GM19395 (cell line): Measurements from ENCODE around the gene MAB21L3.

Experiments used
- ATAC-seq: cut with Tn5 transposase; IDR thresholded peaks from one replicate; pipeline ENCODE4 v1.9.1; 2021; ENCODE audit warnings: mild to moderate bottlenecking, moderate library complexity; ENCODE audit not compliant: unreplicated experiment

Gene MAB21L3

DNA sequence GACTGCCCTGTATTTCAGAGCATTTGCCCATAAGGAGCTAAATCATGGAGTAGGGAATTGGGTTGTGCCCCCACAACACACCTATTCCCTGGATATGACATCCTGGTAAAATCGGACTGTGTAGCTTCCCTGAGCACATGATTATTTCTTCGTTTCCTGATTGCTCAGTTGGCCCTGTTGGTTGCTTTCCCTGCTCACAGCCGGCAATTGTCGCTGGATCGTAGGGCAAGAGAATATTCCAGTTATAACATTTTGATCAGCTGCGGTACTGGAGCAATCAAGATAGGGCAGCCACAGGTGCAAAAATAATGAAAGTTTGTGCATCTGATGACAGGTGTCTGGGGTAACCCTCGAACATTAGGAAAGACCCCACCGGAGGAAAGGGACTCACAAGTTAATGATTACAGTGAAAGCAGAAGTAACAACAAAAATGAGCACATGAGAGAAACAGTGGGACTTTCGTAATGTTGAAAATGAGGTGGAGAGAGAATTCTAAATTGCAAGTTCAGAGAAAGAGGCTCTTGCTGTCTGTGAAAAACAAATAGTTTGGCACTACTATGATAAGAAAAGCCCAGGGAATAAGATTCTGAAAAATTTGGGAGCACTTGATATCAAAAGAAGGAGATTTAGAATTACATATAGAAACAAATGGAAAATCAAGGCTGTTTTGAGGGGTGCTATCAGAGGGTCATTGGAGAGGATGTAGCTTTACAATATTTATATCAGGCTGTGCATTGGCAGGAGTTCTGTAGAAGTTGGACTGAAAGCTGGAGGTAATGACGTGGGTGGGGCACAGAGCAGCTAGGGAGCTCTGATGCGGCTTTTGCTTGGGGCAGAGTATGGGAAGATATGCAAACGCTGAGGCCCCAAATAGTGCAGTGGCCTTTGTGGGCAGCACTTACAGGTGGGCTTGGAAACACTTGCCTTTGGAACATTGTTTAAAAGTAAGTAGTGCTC, at the start of gene MAB21L3:
Gene MAB21L3 (plus strand): TSS at position 833 of the 957 bp plus-strand sequence. CDS start 1,217 bp downstream, outside the sequence.
- peak; percentile 68 for ATAC-seq

DNA sequence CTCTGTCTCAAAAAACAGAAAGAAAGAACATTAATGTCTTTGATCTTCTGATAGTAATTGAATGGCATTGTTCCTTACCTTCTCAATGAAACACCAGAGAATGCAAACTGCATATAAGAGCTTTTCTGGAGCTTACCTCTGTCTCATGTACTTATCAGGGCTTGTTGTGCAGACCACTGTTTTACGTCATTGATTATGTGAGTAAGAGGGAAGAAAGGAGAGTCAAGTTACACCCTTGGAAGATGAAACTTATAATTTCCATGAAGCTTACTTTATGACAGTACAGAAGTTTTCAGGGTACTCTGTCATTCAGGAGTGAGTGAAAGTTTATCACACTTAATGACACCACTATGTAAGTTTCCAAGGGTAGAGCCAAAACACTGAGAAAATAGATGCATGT, 49.0 kb upstream of the MAB21L3 start:
- ATAC-seq, result no peak

DNA sequence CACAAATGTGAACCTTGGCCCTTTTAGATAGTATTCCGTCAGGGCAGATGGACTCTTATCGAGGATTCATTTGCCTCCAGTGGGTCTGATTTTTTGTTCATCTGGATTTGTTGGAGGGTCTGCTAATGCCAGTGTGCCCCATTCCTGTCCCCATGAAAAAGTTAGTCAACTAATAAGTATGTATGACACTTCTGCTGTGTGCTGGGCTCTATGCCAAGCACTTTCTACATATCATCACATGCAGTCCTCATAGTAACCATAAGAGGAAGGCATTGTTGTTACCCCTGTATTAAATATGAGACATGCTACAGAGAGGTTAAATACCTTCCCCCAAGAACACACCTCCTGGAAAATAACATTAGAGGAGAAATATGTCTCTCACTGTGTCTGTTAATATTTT, 46.6 kb upstream of the MAB21L3 start:
- ATAC-seq, result no peak

DNA sequence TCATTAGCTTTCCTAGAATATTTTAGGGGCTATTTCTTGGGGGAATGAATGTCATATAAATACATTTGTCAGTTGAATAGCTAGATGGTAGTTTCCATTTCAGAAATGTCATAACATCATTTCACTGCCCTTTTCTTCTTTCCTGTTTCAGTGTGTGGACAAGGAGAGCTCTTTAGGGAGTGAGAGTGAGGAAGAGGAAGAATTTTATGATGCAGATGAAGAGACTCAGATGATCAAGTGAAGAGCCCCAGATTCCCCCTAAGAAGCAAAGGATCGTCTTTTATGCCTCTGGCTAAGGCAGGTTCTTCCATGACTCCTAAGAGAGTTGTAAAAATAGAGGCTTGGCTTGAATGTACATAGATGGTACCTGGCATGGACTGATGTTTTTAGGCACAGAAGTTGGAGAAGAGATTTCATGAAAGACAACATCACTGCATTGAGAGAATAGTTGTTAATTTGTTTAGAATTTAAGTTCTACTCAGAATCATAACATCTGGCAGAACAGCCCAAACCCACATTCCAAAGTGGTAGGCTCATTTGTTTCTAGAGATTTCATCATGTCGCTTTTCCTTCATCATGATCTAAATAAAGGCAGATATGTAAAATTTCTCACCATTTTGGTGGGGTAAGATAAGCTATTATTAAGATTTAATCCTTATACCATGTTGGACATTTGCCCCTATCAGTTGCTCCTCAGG, 44.2 kb upstream of the MAB21L3 start:
- no peak for ATAC-seq

DNA sequence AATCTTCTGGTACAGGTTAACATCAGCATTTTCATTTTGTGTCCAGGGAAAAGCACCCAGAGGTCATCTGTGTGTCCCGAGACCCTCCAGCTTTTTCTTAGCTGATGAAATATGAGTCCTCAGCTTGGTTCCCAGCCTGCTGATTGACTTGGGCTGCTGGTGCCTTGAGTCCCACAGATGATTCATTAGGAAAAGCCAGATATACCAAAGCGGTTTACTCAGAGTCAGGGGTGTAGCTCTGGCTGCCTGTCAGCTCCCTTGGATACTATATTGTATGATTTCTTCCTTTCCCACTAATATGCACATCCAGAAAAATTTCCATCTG, 43.7 kb upstream of the MAB21L3 start:
- ATAC-seq, result no peak

DNA sequence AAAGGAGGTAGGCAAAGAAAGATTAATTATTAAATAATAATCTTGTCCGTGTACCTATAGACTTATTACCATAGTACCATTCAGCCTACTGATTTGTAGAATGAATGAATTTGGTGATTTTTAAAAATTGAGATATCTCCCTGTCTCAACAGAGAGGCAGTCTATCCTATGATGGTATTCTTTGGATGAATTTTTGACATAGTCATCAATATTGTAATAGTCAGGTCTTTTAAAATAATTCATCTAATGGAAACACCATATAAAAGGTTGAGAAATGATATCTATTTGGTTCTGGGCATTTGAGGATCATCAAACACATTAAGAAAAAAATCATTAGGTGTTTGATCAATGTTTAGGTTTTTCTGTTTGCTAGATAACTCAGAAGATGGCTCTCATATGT, 35.6 kb upstream of the MAB21L3 start:
- ATAC-seq, result no peak

DNA sequence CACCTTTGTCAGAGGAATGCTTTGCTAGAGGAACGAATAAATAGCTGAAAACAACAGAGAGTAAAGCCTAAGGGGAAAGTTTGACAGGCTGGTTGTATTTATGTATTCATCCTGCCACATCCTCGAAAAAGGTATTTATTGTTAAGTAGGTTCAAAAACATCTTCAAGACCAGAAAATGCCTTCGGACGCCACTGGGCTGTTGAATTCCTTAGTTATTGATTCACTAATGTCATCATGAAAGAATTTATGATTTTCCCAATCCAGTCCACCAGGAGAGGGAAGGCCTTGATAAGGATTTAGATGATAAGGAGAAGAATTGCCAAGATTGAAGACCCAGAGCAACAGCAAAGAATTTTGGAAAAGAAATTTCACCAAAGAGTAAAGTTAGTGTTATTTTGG, 35.2 kb upstream of the MAB21L3 start:
- no peak for ATAC-seq

DNA sequence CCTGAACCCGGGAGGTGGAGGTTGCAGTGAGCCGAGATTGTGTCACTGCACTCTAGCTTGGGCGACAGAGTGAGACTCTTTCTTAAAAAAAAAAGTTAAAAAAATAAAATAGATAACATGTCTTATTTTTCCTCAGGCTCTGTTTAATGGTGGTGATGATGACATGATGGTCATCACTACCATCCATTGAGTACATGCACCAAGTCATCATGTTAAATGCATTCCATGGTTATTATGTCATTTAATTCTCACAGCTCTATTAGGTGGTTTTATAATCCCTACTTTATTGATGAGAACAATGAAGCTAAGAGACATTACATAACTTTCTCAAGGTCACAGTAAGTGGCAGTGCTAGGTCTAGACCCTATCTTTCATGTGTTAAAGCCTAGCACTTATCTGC, 34.4 kb upstream of the MAB21L3 start:
- ATAC-seq, result no peak

DNA sequence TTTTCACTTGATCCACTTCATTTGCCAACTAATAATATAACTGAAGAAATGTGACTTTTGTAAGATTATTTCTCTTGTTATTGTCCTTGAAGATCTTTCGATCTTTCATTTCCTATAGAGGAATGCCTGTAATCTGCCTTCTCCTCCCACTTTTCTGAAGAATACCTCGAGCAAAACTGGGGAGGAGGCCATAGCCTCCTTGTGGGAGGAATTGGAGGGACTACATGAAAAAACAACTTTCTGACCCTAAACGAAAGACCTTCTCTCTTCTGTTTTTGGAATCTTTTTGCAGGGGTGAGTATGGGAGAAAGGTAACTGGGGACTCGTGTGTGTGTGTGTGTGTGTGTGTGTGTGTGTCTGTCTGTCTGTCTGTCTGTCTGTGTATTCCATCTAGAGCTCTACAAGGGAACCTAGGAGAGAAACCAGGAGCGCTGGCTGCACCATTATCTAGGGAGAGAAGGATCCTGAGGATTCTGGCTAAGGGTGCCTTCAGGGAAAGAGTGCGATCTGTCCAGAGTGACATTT, 32.4 kb upstream of the MAB21L3 start:
- no peak for ATAC-seq

DNA sequence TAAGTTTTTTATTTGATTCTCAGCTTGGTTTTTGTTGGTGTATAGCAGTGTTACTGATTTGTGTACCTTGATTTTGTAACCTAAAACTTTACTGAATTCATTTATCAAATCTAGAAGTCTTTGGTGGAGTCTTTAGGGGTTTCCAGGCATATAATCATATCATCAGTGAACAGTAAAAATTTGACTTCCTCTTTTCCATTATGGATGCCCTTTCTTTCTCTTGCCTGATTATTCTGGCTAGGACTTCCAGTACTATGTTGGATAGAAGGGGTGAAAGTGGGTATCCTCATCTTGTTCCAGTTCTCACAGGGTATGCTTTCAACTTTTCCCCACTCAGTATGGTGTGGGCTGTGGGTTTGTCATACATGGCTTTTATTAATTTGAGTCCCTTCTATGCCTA, 23.6 kb upstream of the MAB21L3 start:
- no peak for ATAC-seq

DNA sequence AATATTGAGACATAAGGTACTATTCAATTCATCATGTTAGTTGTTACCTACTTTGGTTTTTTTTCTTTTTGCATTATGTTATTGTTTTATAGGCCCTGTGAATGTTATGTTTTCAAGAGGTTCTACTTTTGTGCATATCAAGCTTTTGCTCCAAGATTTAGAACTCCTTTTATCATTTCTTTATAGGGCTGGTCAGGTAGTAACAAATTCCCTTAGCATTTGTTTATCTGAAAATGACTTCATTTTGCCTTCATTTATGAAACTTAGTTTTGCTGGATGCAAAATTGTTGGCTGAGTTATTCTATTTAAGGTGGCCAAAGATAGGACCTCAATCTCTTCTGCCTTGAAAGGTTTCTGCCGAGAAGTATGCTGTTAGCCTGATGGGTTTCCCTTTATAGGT, 21.3 kb upstream of the MAB21L3 start:
- no peak for ATAC-seq

DNA sequence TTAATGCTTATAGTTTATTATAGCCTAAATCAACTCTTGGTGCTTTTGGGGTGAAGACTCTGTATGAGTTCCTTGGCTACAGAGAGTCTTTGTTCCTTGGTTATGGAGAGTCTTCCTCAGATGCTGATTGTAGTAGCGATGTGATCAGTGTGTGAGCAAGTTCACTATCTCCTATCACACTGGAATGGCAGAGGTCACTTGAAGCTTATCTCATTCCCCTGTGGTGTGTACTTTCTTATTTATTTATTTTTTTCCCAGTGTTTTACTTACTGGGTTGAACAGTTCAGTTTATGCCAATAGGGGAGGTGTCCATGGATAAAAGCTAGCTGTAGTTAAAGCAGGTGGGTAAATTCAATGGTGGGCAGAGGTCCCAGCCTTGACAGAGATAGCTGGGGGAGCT, 20.1 kb upstream of the MAB21L3 start:
- ATAC-seq, result no peak

DNA sequence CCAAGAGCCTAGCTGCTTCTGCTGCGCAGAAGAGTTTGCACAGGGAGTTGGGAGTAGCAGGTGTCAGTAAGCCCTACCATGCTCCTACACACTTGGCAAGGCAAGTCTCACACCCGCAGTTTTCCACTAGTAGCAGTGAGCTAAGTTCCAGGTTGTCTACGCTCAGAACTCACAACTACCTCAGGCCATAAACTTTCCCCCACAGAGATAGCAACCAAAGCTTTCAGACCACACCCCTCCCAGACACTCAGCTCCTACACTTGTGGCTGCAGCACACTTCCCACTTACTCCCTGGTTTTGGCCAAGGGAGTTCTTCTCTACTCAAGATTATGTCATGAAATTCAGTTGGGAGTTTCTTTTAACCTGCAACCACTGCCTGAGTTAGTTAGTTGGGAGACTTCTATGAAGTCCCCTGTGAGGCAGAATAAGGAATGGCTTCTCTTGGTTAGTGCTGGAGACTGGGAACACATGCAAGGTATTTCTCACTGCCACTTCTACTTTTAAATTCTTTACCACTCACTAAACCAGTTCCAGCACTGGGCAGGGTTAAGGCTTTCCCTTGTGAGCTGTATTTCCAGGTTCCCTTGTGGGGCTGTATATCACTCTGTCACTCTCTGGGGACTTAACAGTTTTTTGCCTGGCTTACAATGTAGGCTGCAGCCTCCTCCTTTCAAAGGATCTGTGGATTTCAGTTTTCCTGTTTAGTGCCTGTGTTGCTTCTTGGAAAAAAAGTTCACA, 18.3 kb upstream of the MAB21L3 start:
- no peak for ATAC-seq

DNA sequence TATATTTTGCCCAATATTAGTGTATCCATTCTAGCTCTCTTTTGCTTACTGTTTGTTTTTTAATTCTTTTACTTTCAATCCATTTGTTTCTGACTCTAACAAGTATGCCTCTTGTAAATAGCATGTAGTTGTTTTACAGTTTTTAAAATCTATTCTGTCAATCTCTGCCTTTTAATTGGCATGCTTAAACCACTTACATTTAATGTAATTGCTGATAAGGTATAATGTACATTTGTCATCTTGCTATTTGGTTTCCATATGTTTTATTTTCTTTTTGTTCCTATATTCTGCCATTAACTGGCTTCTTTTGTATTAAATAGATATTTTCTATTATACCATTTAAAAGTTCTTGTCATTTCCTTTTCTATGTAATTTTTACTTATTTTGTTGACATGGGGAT, 16.2 kb upstream of the MAB21L3 start:
- no peak for ATAC-seq

DNA sequence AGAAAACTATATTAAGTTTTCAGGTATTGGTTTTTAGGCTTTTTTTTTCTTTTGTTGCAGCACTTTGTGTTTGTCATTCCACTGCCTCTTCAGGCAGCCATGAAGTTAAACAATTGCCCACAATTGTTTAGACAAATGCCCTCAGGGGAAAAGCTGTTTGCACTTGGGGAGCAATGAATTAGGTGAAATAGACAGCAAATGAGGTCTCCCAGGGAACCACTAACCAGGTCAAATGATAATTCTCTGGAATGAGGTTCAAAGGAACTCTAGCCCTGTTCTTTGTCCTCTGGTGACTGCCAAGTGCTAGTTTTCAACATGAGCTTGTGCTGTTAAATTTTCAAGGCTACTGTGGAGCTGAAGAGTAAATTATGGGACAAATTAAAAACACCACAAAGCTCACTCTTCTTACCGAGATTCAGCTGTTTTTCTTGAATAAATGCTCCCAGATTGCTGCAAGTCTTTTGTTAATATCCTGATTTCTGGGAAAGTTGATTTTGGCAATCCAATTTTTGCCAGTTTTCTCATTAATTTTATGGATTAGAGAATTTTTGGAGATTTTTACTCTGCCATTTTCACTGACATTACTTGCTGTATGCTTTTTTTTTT, 15.1 kb upstream of the MAB21L3 start:
- ATAC-seq, result no peak

DNA sequence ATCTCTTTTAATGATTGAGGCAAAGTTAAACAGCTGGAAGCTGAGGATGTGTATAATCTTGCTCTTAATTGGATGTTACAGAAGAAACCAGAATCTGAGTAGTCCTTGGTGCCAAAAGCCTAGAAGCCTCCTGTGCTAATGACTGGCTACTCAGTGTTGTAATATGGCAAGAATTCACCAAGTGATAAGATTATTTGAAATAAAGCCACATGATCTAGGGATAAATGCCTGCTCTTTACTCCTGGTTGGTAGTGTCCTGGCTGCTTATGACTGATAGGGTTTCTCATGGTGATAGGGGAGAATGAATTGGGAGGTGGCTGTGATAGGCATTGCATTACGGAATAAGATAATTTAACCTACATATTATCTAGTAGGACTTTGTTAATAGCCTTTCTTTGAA, 13.6 kb upstream of the MAB21L3 start:
- no peak for ATAC-seq

DNA sequence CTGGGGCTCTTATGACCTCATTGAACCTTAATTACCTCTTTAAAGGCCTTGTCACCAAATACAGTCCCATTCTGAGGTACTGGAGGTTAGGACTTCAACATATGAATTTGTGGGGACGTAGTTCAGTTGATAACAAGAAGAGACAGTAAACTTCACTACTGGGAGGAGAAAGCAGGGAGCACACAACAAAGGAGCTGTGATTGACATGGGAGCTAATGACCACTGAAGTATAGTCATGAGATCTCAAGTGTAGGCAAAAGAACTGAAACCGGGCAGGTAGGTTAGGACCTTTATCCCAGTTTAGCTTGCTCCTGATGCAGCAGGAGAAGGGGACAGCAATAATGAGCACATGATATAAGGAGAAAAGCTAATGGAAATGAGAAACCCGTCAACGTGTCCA, 11.8 kb upstream of the MAB21L3 start:
- ATAC-seq, result no peak

DNA sequence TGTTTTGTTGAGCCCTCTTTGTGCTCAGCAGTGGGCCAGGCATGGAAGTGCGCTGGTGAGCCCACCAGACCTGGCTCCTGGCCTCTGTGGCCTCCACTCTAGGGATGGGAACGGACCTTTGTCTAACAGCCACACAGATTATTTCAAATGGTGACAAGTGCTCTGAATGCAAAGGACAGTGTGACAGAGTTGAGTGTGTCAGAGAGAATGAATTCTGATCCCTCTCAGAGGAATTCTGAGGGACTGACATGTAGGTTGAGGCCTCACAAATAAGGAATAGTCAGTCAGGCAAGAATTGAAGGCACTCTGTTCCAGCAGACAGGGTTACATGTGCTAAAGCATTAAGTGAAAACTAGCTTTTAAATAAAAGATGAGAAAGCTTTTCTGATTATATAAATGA, 11.3 kb upstream of the MAB21L3 start:
- ATAC-seq, result no peak

DNA sequence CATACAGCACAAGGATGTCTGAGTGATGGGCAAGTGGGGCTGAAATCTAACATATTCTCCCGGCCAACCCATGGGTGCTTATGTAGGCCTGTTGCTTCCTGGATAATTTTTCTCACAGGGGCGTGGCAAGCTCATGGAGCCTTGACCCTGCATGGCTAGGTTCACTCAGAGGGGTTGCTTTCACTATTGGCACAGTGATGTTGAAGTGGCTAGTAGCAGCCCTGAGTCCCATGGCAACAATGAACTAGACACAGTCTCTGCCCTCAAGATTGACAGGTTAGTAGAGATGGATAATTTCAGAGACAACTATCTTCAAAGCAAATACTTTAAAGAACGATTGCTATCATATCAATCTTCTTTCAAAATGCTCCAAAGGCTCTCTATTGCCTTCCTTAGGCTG, 6.5 kb upstream of the MAB21L3 start:
- no peak for ATAC-seq

DNA sequence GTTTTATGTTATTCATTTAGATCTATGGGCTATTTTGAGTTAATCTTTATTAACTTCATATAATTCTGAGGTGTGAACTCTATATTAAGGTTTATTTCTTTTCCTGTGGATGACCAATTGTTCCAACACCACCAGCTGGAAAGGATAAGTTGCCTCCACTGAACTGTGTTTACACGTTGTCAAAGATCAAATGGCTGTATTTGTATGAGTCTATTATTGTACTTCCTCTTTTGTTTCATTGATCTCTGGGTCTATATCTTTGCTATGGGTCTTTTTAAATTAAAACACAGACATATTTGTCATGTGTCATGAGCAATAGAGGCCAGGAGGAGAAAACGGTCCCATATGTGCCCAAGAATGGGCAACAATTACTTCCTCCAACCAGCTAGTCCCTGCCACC, 5.2 kb upstream of the MAB21L3 start:
- ATAC-seq, result no peak

DNA sequence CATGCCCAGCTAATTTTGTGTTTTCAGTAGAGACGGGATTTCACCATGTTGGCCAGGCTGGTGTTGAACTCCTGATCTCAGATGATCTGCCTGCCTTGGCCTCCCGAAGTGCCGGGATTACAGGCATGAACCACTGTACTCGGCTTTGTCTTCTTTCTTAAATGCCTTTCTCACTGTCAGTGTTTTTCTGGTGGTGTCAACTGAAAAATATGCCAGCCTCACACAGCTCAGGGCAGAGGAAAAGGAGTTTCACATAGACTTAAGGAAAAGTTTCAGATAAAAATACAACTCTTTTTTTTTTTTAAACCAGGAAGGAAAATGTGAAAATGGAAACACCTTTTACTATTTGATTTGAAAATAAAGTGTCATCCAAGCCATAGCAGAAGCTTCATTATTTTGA, 4.6 kb upstream of the MAB21L3 start:
- no peak for ATAC-seq
